GM20431 (cell line): ENCODE data around the gene REV3L.

Source experiments
- in situ Hi-C: fragments of 300-500 bp; cut with MseI, MboI; formaldehyde crosslinking; loops from one replicate; pipeline ENCODE4 v1.15.0; 2020; ENCODE audit warnings: low sequenced_read_pairs; ENCODE audit not compliant: unreplicated experiment

The REV3L gene

GRCh38 chr6:111382476-111383294, 100.3 kb downstream of the REV3L start:
- in situ Hi-C loops = no loop called here

DNA sequence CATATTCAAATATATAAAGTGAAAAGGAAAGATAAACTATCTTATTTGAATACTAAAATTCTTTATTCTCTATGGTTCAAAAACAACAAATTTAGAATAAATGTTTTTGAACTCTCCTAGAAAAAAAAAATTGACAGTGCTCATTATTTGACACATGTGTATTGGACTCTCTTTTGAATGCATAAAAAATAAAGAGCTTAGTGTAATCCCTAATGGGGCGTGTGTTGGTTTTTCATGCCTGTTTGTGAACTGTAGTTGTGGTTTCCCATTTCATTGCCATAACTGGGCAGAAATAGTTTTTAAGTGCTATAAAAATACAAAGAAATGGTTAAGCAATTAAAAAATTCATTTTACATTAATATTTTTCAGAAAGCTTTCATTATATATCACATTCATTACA, 101.3 kb downstream of the REV3L start:
- in situ Hi-C loops = no loop called here

- in situ Hi-C loops = no loop called here
Measured at GRCh38 chr6:111381123-111381522, 101.9 kb downstream of the REV3L start.

DNA sequence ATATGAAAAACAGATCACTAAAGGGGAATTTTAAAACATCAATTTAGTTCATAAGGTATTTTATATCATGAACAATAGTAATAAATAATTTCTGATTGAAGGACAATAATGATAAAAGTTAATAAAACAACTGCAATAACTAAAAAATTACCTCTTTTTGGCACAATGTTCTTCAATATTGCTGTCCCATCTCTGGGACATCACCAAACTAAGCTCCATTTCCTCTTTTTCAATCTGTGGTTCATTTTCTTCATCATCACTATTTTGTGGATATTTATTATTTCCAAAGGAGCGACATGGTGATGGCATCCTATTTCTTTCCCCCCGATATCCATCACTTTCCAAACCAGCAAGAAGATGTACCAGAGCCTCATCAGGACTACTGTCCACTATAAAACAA, 103.2 kb downstream of the REV3L start:
- in situ Hi-C loops = no loop called here

GRCh38 chr6:111379302-111379701, 103.7 kb downstream of the REV3L start:
- in situ Hi-C loops = no loop called here

DNA sequence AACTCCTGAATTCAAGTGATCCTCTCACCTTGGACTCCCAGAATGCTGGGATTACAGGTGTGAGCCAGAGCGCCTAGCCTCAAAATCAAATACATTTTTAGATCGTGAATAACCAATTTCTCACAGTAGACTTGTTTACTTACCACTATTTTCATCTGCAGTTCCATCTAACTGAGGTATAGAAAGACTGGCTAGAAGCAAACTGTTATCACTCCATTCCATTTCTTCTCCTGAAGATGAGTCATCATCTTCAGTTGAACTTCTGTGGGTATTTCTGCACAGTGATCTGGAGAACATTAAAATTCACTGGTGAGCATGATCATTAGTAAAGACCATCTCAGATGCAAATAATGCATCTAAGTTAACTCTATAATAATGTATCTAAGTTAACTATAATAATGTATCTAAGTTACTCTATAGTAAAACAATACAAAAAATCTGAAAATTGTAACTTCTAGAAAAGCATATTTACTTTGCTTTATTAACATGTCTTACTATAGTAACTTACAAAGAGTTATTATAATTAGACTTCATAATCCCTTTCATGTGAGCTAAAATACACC, 105.4 kb downstream of the REV3L start:
- in situ Hi-C loops = no loop called here

GRCh38 chr6:111367393-111368088, 115.5 kb downstream of the REV3L start:
- in situ Hi-C loops = no loop called here

GRCh38 chr6:111361648-111362047, 121.4 kb downstream of the REV3L start:
- in situ Hi-C loops = no loop called here

DNA sequence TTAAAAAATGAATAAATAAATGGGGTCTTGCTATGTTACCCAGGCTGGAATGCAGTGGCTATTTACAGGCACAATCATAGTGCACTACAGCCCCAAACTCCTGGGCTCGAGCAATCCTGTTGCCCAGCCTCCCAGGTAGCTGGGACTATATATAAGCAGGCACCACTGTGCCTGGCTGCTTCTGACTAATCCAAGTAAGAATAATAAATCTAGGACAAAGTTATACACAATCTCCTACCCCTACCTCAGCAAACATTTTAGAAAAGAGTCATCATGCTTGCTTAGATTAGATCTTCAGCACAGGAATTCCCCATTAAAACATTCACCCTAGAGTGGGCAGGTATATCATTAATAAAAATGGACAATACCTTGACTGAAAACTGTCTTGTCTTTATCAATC, 124.6 kb downstream of the REV3L start:
- in situ Hi-C loops = no loop called here

GRCh38 chr6:111357705-111358104, 125.3 kb downstream of the REV3L start:
- in situ Hi-C loops = no loop called here

DNA sequence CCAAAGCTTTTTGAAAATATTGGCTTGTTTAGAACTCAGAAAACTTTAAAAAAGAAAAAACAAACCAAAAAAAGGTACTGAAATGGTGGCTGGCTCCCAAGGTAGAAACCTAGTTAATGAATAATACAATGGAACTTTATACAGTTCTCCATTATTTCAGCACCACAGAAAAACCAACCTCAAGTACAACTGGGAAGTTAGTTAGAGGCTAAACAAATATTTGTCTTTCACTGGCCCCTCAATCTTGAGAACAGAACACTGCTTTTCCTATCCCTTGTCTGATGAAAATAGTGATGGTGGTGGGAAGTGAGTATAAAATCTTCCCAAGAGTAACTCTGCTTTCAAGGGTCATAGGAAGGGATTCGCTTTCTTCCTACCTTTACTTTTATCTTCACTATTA, 126.5 kb downstream of the REV3L start:
- in situ Hi-C loops = no loop called here

DNA sequence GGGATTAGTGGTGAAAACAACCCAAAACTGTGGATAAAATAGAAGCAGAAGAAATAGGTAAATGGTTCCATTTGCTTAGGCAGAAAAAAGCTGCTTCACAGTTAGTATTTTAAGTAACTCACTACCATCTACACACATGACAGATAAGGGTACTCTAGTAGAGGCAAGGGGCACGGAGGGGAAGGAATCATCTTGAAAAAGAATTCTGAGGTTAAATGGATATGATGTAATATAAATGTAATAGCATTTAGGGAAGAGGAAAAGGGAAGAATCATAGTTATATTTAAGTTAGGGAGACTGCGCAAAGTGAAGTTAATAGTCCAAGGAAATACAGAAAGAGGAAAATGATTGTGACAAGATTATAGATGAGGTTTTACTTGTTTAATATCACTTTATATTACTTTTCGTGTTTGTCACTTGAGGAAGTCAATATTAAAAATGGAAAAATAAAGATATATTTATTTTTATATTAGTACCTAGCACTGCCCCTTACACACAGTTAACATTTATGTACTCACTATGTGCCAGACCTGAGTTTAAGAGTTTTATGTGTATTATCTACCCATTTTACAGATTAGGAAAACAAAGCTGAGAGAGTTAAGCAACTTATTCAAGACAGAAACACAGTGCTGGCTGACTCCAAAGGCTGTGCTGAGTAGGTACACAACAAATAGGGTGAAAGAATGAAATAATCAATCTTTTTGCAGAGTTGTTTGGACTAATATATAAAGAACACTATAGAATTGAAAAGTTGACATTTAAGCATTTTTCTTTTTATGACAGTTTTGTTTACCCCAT, 128.1 kb downstream of the REV3L start:
- in situ Hi-C loops = no loop called here

DNA sequence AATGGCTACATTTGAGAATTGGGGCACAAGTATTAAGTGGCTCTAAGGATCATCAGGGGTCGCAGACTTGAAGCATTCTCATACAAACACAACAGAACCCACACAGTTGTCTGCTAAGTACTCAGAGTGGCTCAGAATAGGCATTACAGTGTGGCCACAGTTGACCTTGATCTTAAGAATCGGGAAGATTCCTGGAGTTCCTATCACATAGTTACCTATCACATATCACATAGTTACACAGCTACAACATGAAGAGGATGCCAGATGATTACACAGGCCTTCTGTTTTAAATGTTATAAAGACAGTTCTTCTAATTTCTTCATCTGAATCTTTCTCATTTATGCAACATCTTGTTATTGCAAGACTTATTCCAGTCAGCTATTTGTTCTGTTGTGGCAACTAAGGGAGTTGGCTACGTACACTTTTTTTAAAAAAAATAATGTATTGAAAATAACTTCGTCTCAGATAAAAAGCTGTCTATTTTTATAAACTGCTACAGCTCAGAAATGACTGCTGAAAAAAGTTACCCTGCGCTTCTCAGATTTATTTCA, 129.0 kb downstream of the REV3L start:
- in situ Hi-C loops = no loop called here

DNA sequence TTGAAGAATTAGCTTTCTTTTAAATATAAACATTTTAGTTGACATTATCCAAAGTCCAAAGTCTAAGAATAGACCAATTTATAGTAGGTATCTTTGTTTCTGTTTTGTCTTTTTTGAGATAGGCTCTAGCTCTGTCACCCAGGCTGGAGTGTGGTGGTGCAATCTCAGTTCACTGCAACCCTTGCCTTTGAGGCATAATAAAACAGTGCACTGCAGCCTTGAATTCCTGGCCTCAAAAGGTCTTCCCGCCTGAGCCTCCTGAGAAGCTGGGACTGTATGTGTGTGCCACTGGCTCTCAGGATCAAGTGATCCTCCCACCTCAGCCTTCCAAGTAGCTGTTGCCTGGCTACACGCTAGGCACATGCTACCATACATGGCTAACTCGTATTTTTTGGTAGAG, 135.4 kb downstream of the REV3L start:
- in situ Hi-C loops = no loop called here

DNA sequence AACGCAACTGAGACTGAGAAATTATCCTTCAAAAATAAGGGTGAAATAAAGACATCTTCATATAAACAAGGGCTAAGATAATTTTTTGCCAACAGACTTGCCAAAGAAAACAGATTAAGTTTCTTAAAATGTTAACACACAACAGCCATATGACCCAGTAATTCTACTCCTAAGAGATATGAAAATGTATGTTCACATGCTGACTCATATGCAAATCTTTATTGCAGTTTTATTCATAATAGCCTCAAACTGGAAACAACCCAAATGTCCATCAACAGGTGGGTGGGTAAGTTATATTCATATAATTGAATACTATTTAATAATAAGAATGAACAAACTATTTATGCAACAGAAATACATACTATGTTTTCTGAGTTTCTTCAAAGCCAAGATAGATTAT, 140.1 kb downstream of the REV3L start:
- in situ Hi-C loops = no loop called here

DNA sequence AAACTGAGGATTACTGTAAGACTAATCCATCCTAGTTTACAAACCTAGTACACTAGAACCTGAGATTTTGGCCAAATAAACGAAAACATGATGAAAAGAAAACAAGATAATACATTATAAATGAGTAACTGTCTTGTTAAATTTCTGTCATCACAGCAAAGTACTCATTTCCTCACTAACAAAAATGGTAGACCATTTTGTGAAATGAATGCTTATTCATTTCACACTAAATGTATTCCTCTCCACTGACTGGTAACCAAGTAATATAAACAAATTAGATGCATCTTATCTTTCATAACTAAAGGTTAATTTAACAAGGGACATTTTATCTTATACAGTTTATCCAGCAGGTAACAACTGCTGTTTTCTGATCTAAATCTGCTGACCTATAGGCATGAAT, 143.7 kb downstream of the REV3L start:
- in situ Hi-C loops = no loop called here

GRCh38 chr6:111338843-111339242, 144.2 kb downstream of the REV3L start:
- in situ Hi-C loops = no loop called here

GRCh38 chr6:111337829-111338236, 145.2 kb downstream of the REV3L start:
- in situ Hi-C loops = no loop called here

DNA sequence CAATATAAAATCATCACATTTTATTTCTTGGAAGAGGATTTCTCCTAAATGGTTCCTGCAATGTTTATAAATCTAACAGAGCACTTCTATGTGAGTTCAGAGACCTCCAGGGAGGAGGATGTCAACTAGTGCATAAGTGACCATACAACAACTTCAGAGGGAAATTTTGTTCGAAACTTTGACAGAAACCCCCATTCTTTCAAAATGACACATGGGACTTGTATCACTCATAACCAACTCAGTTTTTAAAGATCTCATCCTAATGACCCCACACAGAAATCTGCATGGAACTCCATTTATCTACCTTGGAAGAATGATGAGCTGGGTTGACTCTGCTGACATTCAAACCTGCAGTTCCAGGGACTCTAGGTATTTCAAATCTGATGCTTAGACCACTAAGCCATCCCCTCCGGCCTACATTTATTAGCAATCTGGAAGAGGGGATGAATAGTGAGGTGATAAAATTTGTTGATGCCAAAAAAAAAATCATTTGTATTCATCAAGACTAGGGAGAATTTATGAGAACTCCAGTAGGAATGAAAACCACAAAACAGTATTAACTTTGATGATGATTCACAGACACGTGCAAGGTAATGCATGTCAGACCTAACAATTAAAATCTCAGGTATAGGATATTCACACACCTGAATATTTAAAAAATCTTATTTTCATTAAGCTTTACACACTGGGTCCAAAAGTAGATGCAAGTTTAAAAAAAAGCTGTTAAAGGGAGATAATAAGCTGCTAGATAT, 153.0 kb downstream of the REV3L start:
- in situ Hi-C loops = no loop called here

DNA sequence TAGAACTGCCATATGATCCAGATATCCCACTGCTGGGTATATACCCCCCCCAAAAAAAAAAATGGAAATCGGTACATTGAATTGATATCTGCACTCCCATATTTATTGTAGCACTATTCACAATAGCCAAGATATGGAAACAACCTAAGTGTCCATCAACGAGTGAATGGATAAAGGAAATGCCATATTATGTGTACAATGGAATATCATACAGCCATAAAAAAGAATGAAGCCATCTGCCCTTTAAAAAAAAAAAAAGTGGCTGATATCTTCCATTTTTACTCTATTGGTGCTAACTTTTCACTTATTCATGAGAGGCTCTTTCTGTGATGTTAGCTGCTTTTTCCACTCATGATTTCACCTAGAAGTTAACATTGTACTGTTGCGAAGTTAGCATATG, 156.5 kb downstream of the REV3L start:
- in situ Hi-C loops = no loop called here
